ENCODE results near the gene GAGE12H. TPM values are rescaled to one million over a fixed set of nuclear protein-coding genes. Genes with fewer than 3 reads are reported as not detected.
"Not testable (repeated sequence)": the region's sequence is repeated elsewhere in the genome, so short reads cannot be mapped to it uniquely, and the experiment has no call there.

GAGE12H gene
- polyA plus RNA-seq (2012; ENCODE audit: insufficient read depth, insufficient read length), result not detected

DNA sequence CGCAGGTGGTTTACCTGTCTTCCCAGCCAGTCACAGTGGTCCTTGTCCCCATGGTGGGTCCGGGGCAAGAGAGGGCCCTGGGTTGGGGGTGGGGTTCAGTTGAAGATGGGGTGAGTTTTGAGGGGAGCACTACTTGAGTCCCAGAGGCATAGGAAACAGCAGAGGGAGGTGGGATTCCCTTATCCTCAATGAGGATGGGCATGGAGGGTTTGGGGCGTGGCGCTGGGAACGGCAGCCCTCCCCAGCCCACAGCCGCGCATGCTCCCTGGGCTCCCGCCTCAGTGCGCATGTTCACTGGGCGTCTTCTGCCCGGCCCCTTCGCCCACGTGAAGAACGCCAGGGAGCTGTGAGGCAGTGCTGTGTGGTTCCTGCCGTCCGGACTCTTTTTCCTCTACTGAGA lies at the start of gene GAGE12H:
Gene GAGE12H, plus strand, starts transcription at position 301 of the 400 bp plus-strand sequence. CDS start 1,155 bp downstream, outside the sequence.
- DNase-seq (ENCODE audit: low read depth, low spot score); H3K4me3 ChIP-seq (ENCODE audit: low read length): not testable (repeated sequence)

GRCh38 chrX:49531877-49532276 lies 47.9 kb upstream of the GAGE12H start, which contains the start of gene GAGE12C:
Gene GAGE12C, plus strand, starts transcription at chrX:49532177. Its CDS starts 1,155 bp downstream, at chrX:49533332.
- not testable (repeated sequence) for H3K4me3 ChIP-seq (ENCODE audit: low read length); DNase-seq (ENCODE audit: low read depth, low spot score)

DNA sequence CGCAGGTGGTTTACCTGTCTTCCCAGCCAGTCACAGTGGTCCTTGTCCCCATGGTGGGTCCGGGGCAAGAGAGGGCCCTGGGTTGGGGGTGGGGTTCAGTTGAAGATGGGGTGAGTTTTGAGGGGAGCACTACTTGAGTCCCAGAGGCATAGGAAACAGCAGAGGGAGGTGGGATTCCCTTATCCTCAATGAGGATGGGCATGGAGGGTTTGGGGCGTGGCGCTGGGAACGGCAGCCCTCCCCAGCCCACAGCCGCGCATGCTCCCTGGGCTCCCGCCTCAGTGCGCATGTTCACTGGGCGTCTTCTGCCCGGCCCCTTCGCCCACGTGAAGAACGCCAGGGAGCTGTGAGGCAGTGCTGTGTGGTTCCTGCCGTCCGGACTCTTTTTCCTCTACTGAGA lies 38.3 kb upstream of the GAGE12H start, which contains the start of gene GAGE12D:
Gene GAGE12D, plus strand, starts transcription at position 301 of the 400 bp plus-strand sequence. CDS start 1,155 bp downstream, outside the sequence.
- H3K4me3 ChIP-seq (ENCODE audit: low read length); DNase-seq (ENCODE audit: low read depth, low spot score): not testable (repeated sequence)

- H3K4me3 ChIP-seq (ENCODE audit: low read length), result not testable (repeated sequence)
These were observed 28.8 kb upstream of the GAGE12H start, which contains the start of gene GAGE12E for GRCh38 chrX:49550989-49551388. Gene GAGE12E, plus strand, starts transcription at chrX:49551289. Its CDS starts 1,155 bp downstream, at chrX:49552444.

DNA sequence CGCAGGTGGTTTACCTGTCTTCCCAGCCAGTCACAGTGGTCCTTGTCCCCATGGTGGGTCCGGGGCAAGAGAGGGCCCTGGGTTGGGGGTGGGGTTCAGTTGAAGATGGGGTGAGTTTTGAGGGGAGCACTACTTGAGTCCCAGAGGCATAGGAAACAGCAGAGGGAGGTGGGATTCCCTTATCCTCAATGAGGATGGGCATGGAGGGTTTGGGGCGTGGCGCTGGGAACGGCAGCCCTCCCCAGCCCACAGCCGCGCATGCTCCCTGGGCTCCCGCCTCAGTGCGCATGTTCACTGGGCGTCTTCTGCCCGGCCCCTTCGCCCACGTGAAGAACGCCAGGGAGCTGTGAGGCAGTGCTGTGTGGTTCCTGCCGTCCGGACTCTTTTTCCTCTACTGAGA lies 19.2 kb upstream of the GAGE12H start, which contains the start of gene GAGE12F:
Gene GAGE12F, plus strand, starts transcription at position 301 of the 400 bp plus-strand sequence. CDS start 1,155 bp downstream, outside the sequence.
- DNase-seq (ENCODE audit: low read depth, low spot score); H3K4me3 ChIP-seq (ENCODE audit: low read length): not testable (repeated sequence)

More at GRCh38 chrX:49550989-49551388, 28.8 kb upstream of the GAGE12H start, which contains the start of gene GAGE12E:
- not testable (repeated sequence) for DNase-seq (ENCODE audit: low read depth, low spot score)

DNA sequence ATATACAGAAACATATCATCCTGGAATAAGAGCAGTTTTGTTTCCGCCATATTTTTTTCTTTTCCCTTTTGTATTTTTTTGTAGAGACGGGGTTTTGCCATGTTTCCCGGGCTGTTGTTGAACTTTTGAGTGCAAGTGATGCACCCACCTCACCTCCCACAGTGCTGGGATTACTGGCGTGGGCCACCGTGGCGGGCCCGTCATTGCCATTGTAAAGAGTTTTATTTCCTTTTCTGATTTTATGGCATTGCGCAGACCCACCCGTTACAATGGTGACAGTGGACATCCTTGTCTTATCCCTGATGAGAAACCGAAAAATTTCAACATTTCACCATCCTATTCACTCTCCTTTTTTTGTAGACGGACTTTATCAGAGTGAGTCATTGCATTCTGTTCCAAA lies 11.0 kb upstream of the GAGE12H start:
- H3K4me3 ChIP-seq (ENCODE audit: low read length); DNase-seq (ENCODE audit: low read depth, low spot score): not testable (repeated sequence)

DNA sequence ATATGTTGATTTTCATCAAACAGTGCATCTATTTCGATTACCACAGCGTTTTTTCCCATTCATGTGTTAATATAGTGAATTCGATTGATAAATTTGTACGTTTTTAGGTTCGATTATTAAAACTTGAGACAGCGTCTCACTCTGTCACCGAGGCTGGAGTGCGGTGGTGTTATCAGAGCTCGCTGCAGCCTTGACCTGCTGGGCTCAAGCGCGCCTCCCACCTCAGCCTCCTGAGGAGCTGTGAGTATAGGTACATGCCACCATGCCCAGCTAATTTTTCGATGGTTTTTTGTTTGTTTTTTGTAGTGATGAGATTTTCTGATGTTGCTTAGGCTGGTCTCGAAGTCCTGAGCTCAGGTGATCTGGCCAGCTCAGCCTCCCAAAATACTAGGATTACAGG lies 10.6 kb upstream of the GAGE12H start:
- not testable (repeated sequence) for DNase-seq (ENCODE audit: low read depth, low spot score); H3K4me3 ChIP-seq (ENCODE audit: low read length)

GRCh38 chrX:49570100-49570499 lies 9.6 kb upstream of the GAGE12H start, which contains the start of gene GAGE12G:
Gene GAGE12G, plus strand, starts transcription at chrX:49570400. Its CDS starts 1,155 bp downstream, at chrX:49571555.
- not testable (repeated sequence) for DNase-seq (ENCODE audit: low read depth, low spot score); H3K4me3 ChIP-seq (ENCODE audit: low read length)

GRCh38 chrX:49589196-49589595 lies 9.4 kb downstream of the GAGE12H start, which contains the start of gene GAGE2A:
Gene GAGE2A, plus strand, starts transcription at chrX:49589496. Its CDS starts 1,155 bp downstream, at chrX:49590651.
- H3K4me3 ChIP-seq (ENCODE audit: low read length); DNase-seq (ENCODE audit: low read depth, low spot score): not testable (repeated sequence)

GRCh38 chrX:49589769-49590478 lies 10.2 kb downstream of the GAGE12H start:
- not testable (repeated sequence) for H3K4me3 ChIP-seq (ENCODE audit: low read length); DNase-seq (ENCODE audit: low read depth, low spot score)

DNA sequence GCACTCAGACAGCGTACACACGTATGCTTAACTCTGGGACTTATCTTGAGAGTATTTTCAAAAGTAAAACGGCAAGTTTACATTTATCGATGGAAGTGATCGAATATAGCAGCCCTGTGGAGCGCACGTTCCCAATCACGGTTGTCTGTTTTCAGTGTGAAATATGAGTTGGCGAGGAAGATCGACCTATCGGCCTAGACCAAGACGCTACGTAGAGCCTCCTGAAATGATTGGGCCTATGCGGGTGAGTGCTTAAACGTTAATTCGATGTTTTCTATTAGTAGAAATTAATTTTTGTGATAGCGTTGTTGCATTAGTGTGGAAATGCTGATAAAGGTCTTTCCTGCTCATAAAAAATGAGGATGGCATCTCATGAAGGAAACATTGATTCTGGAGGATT lies 10.7 kb downstream of the GAGE12H start:
- DNase-seq (ENCODE audit: low read depth, low spot score); H3K4me3 ChIP-seq (ENCODE audit: low read length): not testable (repeated sequence)

DNA sequence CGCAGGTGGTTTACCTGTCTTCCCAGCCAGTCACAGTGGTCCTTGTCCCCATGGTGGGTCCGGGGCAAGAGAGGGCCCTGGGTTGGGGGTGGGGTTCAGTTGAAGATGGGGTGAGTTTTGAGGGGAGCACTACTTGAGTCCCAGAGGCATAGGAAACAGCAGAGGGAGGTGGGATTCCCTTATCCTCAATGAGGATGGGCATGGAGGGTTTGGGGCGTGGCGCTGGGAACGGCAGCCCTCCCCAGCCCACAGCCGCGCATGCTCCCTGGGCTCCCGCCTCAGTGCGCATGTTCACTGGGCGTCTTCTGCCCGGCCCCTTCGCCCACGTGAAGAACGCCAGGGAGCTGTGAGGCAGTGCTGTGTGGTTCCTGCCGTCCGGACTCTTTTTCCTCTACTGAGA lies 19.0 kb downstream of the GAGE12H start, which contains the start of gene GAGE1:
Gene GAGE1, plus strand, starts transcription at position 301 of the 400 bp plus-strand sequence. CDS start 1,155 bp downstream, outside the sequence.
- not testable (repeated sequence) for H3K4me3 ChIP-seq (ENCODE audit: low read length); DNase-seq (ENCODE audit: low read depth, low spot score)

DNA sequence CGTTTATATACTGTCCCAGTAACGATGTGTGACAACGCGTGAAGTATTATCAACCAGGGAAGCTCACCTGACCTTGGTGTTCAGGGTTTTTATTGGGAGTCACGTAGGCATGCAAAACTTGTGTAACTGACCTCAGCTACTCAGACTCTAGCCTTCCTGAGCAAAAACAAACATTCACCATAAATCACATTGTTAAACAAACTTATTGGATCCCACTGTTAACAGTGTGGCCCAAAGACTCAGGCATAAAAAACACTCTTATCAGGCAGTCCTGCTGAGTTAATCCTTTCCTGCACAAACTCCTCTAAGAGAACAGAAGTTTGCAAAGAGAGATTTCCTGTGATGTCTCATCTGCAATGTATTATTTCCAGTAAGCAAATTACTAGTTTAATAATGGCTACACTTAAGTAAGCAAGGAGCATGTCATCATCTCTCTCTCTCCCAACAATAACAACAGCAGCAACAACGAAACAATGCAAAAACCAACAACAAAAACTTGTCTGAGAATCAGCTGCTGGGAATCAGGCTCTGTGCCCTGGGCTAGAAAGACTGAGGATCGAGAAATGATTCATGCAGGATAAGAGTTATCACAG lies 31.1 kb downstream of the GAGE12H start:
- H3K4me3 ChIP-seq (ENCODE audit: low read length), result no peak overlapping the region
- no peak for DNase-seq (ENCODE audit: low read depth, low spot score)

GRCh38 chrX:49618574-49618973 lies 38.8 kb downstream of the GAGE12H start:
- no peak for DNase-seq (ENCODE audit: low read depth, low spot score)
- no peak overlapping the region for H3K4me3 ChIP-seq (ENCODE audit: low read length)

- DNase-seq (ENCODE audit: low read depth, low spot score), result peak; percentile 44
- H3K4me3 ChIP-seq (ENCODE audit: low read length), result no peak overlapping the region
These were observed 47.5 kb downstream of the GAGE12H start for GRCh38 chrX:49627086-49627777.

Data from Jurkat, Clone E6-1 (cell line).